Limb (tissue), 2 donors: ENCODE measurements around the gene KRT34.
"Not testable (repeated sequence)": the region's sequence is repeated elsewhere in the genome, so short reads cannot be mapped to it uniquely, and the experiment has no call there.

Experiments
- DNase-seq, 2 donors: peaks; one replicate each; pipeline ENCODE4 v3.0.0-alpha.2; 2016; ENCODE audit errors: extremely low spot score in 2 of 2

KRT34 gene

DNA sequence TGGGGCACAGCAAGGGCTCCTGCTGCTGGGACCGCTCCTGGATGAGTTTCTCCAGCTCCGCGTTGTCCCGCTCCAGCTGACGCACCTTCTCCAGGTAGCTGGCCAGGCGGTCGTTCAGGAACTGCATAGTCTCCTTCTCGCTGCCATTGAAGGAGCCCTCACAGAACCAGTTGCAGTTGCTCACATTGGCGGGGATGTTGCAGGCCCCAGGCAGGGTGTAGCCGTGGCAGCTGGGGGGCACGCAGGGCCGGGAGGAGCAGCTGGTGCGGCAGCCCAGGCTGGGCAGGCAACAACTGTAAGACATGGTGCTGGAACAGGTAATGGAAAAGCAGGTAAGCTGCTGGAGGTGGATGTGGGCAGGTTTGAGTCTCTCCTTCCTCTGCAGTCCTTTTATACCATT lies at the start of gene KRT34:
Gene KRT34, minus strand, starts transcription at position 364 of the 400 bp plus-strand sequence. Its CDS starts 60 bp downstream, at position 304.
- DNase-seq, result not testable (repeated sequence)

DNA sequence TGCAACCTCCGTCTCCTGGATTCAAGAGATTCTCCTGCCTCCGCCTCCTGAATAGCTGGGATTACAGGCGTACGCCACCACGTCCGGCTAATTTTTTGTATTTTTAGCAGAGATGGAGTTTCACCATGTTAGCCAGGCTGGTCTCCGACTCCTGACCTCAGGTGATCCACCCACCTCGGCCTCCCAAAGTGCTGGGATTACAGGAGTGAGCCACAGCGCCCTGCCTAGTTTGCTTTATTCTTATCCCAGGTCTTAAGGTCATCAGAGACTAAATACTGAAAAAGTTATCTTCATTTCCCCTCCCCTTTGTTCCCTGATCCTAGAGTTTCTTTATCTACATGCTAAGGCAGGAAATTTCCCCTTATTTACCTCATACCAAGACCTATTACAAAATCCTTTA lies 48.3 kb upstream of the KRT34 start:
- DNase-seq, result not testable (repeated sequence)

GRCh38 chr17:41429667-41430066 lies 47.6 kb upstream of the KRT34 start:
- DNase-seq, result no peak

DNA sequence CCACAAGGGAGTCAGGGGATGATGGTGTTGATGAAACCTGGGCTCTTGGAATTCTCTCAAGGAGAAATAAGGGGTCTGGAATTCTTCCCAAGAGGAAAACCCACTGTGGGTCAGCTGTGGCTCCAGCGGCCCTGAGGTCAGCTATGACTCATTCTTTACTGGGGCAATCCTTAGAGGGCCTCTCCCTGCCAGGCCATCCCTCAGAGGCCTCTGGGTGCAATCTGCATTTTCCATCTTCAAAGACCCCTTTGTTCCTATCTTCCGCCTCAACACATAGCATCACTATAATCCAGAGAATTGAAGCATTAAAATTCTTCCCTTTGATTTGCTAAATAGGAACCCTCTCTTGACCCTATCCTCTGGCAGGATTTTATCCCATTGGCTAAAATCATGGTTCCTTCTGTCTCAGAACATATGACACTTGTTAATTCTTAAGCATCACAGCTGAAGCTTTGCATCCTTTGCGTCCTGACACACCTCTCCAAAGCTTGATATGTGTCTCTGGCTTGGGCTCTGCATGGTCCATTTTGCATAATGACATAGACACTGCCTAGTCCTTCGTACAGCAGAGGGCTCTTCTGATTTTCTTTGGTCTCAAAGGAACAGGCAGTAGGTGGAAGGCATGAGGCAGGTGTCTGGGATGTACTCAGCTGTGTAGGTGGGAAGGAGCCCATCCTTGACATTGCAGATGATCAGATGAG lies 46.6 kb upstream of the KRT34 start:
- no peak for DNase-seq

GRCh38 chr17:41424111-41424635 lies 42.1 kb upstream of the KRT34 start, which contains the start of gene KRT37:
Gene KRT37 (minus strand): TSS chr17:41424585. CDS start chr17:41424523, 62 bp downstream.
- DNase-seq, result no peak

- not testable (repeated sequence) for DNase-seq
These were observed 40.5 kb upstream of the KRT34 start for GRCh38 chr17:41422586-41422985.

- no peak for DNase-seq
These were observed 39.5 kb upstream of the KRT34 start for GRCh38 chr17:41421617-41422016.

DNA sequence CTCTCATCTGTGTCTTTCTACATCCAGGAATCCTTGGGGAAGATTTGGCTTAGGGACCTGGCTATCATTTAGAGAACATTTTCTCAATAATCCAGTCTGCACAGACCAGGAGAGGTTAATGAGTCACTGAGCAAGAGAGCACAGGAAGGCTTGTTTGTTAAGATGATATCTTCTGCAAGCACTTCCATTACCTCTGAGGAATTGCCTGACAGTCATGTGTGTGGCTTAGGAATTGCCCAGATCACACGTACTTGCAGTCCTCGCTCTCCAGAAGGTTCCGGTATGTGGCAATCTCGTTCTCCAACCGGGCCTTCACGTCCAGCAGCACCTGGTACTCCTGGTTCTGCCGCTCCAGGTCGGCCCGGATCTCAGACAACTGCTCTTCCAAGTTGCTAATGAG lies 39.0 kb upstream of the KRT34 start:
- DNase-seq, result no peak

DNA sequence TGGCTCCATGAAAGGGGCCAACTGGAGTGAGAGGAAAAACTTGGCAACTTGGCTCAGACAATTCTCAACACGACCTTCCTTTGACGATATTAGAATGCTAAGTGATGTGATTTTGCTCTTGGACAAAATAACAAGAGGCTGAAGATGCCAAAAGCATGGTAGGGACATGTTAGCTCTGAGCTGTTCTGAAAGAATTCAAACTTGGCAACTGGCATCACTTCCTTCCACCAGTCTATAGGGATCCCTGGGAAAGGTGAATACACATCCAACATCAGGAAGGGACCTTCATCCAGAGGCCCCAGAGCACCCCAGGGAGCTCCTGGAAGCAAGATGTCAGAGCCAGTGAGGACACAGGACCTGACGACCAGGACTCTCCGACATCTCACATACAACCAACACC lies 38.0 kb upstream of the KRT34 start:
- no peak for DNase-seq

DNA sequence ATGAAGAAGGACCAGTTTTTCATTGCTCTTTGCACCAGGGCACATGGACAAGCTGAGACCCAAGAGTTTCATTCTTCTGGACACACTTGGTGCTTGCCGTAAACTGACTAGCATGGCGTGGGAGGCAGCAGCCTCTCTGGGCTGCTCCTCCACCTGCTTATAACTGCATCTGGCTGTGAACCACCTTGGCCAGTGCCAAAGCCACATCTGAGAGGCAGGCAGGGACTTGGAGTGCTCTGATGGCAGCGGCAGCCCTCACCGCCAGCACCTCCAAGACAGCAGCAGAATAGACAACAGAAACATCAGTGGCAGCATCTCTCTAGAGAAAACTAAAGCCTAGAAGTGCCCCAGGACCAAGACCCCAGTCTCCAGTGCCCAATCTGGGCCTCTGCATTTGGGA lies 37.6 kb upstream of the KRT34 start:
- DNase-seq, result no peak

DNA sequence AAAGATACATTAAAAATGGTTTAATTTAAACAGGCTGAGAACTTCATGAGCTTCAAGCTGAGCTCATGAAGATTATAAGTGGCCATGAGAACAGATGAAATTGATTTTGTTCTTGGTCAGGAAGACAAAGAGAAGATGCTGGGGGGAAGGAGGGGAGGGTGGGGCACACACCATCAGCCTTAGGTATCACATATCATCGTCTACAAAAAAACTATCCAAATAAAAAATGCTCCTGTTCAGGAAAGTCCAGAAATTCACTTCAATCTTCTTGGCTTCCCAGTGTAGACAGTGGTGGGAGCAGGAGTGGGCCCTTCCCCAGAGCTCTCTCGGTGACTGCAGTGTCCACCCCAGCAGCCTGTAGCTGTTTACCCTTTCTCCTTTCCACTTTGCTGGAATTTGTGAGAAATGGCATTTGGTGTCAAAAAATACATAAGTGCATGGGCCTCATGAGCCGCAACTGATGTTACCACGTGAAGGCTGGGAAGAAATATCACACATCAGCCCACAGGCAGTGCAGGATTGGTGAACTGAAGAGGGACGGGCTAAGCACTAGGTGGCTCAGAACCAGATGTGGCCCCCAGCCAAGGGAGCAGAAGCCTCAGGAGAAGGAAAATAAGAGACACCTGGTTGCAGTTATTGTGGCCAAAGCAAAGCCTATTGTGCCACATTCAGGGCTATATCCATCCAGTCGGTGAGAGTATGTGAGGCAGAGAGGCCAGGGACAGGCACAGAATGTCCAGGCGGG lies 36.2 kb upstream of the KRT34 start:
- DNase-seq, result no peak

DNA sequence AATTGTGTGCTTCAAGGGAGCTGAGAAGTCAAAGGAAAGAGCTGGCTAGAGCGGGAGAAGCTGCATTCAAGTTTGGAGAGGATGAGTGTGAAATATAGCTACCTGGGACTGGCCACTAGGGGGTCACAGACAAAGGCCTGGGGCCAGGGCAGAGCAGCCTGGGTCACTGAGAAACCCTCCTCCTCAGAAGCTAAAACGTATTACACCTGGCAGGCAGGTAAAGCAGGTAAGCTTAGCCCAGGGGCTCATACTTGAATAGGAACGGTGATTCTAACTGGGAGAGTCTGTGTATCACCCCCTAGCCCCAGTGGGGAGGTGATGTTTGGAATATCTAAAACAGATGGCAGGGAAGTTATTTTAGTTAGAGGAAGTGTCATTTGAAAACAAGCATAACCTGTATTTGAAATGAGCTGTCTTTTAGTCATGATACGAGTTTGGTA lies 35.5 kb upstream of the KRT34 start:
- DNase-seq, result no peak

DNA sequence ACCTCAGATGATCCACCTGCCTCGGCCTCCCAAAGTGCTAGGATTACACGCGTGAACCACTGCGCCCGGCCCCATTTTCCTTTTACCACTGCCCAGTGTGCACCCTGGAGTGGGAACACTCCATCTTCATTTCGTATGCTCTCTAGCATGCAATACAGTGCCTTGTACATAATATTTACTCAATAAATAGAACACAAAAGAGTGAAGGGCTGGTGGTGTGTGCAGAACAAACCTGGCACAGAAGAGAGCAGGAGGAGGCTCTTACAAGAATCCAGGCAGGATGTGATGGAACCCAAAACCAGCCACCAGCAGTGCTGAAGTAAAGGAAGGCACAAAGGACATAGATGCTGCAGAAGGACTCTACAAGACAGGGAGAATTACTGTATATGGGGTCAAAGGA lies 35.0 kb upstream of the KRT34 start:
- no peak for DNase-seq

DNA sequence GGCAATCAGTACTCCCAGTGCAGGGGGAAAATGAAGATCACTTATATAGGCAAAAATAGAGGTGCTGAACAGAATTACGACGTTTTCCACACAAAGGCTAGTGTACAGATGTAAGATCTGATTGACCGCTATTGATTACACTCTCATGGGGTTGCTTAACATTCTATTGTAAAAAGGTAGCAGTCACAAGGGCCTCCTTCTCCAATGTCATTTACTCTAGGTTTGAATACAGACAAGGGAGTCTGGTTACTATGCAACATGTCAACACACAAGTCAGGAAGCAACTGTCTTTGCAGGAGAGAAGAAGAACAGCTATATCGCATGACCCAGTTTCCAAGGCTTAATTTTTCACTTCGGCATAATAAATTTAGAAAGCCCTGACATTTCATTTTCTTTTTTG lies 34.4 kb upstream of the KRT34 start:
- DNase-seq, result no peak

GRCh38 chr17:41415833-41416335 lies 33.8 kb upstream of the KRT34 start:
- DNase-seq, result no peak

- DNase-seq, result no peak
These were observed 33.3 kb upstream of the KRT34 start for GRCh38 chr17:41415411-41415810.

- no peak for DNase-seq
These were observed 31.9 kb upstream of the KRT34 start for GRCh38 chr17:41413982-41414381.

DNA sequence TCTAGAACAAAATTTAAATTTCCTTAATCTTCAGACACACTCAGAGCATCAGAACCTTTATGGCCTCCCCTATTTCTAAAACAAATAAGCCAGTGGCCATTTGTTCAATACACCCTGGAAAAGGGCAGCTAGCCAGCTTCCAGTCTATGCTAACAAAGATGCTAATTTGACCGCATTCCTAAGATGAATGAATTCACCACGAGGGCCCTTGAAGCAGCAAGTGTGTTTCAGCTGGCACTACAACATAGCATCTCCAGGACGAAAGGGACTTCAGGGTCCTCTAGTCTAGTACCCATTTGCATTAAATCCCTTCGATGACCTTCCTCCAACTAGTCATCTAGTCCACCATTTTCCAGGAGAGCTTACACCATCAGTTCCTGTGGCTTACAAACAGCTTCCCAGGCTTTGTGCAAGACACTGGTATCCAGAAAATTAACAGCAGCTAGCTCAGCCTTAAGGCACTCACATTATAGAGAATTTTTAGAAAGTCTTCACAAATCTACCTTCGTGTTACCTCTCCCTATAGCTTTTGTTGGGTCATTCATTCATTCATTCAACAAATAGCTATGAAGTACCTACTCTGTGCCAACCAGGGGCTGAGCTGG lies 31.3 kb upstream of the KRT34 start:
- DNase-seq, result no peak

DNA sequence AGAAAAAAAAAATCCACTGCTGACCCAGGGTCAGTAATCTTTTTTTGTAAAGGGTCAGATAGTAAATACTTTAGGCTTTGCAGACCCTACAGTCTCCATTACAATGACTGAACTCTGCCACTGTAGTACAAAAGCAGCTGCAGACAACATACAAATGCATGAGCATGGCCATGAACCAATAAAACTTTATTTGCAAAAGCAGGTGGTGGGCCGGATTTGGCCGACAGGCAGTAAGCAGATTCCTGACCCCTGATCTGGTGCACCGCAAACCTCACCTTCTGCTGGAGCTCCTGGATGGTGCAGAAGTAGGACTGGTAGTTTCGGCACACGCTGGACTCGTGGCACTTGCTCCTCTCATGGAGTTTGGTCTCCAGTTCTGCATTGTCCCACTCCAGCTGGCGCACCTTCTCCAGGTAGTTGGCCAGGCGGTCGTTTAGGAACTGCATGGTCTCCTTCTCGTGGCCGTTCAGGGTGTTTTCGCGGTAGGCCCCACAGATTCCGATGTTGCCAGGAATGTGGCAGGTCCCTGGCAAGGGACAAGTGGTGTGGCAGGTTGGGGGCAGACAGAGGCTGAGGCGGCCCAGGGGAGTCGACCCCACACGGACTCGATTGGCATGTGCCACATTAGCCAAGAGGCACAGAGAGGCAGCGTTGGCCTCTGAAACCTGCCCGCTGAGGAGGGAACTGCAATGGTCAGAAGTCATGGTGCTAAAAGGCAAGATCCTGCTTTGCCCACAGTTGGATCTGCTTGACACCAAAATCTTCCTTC lies 29.1 kb upstream of the KRT34 start:
- DNase-seq, result no peak

DNA sequence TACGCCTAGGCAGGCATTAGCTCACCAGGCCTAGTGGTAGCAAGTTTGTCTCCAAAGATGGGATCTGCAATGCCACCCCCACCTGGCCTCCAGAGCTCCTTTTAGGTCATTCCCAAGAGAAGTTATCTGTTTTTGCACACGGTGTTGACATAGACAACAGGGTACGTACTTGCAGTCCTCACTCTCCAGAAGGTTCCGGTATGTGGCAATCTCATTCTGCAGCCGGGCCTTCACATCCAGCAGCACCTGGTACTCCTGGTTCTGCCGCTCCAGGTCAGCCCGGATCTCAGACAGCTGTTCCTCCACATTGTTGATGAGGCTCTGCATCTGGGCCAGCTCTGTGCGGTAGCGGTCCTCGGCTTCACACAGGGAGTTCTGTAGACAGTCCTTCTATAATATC lies 25.1 kb upstream of the KRT34 start:
- no peak for DNase-seq

DNA sequence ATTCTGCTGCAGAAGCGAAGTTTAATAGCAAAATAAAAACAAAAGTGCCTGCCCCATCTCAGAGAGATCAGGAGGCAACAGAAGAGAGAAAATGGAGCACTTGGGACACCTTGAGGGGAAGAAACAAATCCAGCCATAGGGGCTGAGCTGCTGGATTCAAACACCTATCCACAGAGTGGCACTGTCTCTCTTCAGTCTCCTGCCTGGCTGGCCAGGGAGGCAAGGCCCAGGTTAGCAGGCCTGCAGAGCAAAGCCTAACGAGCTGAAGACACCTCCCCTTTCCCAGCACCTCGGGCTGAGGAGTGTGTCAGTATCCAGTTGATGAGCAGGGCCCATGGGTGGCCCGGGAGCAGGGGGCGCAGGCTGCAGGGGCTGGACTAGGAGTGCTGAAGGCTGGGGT lies 24.1 kb upstream of the KRT34 start:
- DNase-seq, result no peak
